Nephron progenitor cell (in vitro differentiated cells): ENCODE measurements around the gene ICAM5.
A peak's percentile ranks its signal among the peaks of the same experiment; 100 is the strongest.

Source experiments
- DNase-seq: peaks from one replicate; pipeline ENCODE4 v3.0.0; 2021
- H3K27ac Mint-ChIP-seq: 2 replicates; pipeline ENCODE4 v1.8.0; 2021; ENCODE audit warnings: mild to moderate bottlenecking, moderate library complexity, mixed read lengths
- H3K27me3 Mint-ChIP-seq: 2 replicates; pipeline ENCODE4 v1.8.0; 2021; ENCODE audit warnings: mild to moderate bottlenecking, low read depth, mixed read lengths; ENCODE audit not compliant: poor library complexity
- H3K36me3 Mint-ChIP-seq: 2 replicates; pipeline ENCODE4 v1.8.0; 2021; ENCODE audit warnings: low read depth, mixed read lengths
- H3K4me1 Mint-ChIP-seq: 2 replicates; pipeline ENCODE4 v1.8.0; 2021; ENCODE audit warnings: mixed read lengths
- H3K4me3 Mint-ChIP-seq: 2 replicates; pipeline ENCODE4 v1.8.0; 2021; ENCODE audit warnings: mild to moderate bottlenecking, moderate library complexity, mixed read lengths
- H3K9me3 Mint-ChIP-seq: 2 replicates; pipeline ENCODE4 v1.8.0; 2021; ENCODE audit warnings: mild to moderate bottlenecking, moderate library complexity, mixed read lengths
- CTCF ChIP-seq: fragments of 200-600 bp; sonication (generic); IDR thresholded peaks from 2 replicates; pipeline ENCODE4 v1.5.0; 2021; ENCODE audit warnings: antibody characterized with exemption

Gene ICAM5

GRCh38 chr19:10327793-10328192, 38.0 kb downstream of the ICAM5 start:
- no peaks in the 10 kb centered on the region for H3K9me3 Mint-ChIP-seq
- H3K27me3 Mint-ChIP-seq = no peaks in the 10 kb centered on the region
- peak overlapping the region; percentile 32 for H3K27ac Mint-ChIP-seq
- H3K4me1 Mint-ChIP-seq = peaks cover 16% of the 10 kb centered on the region
- H3K36me3 Mint-ChIP-seq = peaks cover 21% of the 10 kb centered on the region
- H3K4me3 Mint-ChIP-seq = no peak overlapping the region
- no peak for DNase-seq
- TF ChIP-seq CTCF = no peak

DNA sequence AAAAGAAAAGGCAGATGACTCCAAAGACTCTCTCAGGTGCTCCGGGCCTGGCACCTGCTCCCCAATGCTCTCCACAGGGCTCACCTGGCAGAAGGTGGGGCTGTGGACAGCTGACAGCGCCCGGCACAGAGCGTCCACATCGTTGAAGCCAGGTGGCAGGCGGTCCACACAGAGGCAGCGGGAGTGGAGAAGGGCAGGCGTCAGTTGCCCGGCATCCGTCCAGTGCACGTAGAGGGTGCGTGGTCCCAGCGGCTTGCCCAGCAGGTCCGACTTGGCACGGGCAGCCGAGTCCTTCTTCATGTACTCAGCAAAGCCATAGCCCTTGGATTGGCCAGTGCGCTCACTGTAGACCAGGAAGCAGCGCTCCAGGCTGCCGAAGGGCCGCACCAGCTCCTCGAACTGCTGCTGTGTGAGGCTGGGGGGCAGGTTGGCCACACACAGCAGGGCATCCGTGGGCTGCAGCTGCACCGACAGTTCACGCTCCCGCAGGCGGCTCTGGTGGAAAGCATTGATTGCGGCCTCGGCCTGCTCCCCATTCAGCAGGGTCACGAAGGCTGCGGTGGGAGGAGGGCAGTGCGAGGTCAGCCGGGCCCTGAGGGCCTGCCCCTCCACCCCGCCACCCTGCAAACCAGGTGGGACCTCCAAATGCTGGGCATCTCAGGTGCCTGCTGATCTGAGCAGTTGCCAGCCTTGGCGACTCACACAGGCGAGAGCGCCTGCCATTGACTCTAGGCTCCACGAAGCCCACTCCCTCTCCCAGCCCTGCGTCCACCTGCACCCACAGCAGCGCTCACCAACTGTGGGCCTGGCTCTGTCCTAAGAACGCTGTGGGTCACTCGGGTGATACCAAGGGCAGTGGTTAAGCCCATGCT, 39.0 kb downstream of the ICAM5 start:
- Mint-ChIP-seq H3K27ac (no peak overlapping the region), H3K36me3 (peaks cover 21% of the 10 kb centered on the region), H3K4me3 (no peak overlapping the region), H3K4me1 (peaks cover 23% of the 10 kb centered on the region), H3K27me3 (no peaks in the 10 kb centered on the region), H3K9me3 (no peaks in the 10 kb centered on the region)
- no peak for TF ChIP-seq CTCF
- DNase-seq = no peak

GRCh38 chr19:10329555-10329954, 39.8 kb downstream of the ICAM5 start:
- Mint-ChIP-seq H3K27me3 (no peaks in the 10 kb centered on the region), H3K4me3 (no peak overlapping the region), H3K36me3 (peaks cover 21% of the 10 kb centered on the region), H3K4me1 (peaks cover 31% of the 10 kb centered on the region), H3K27ac (no peak overlapping the region), H3K9me3 (no peaks in the 10 kb centered on the region)
- no peak for DNase-seq
- TF ChIP-seq CTCF = no peak

GRCh38 chr19:10332158-10332964, 42.6 kb downstream of the ICAM5 start:
- Mint-ChIP-seq H3K36me3 (peaks cover 14% of the 10 kb centered on the region), H3K27me3 (peaks cover 3% of the 10 kb centered on the region), H3K27ac (peak overlapping the region; percentile 99), H3K4me3 (peak overlapping the region; percentile 97), H3K4me1 (peaks cover 36% of the 10 kb centered on the region), H3K9me3 (no peaks in the 10 kb centered on the region)
- no peak for TF ChIP-seq CTCF
- DNase-seq = no peak

DNA sequence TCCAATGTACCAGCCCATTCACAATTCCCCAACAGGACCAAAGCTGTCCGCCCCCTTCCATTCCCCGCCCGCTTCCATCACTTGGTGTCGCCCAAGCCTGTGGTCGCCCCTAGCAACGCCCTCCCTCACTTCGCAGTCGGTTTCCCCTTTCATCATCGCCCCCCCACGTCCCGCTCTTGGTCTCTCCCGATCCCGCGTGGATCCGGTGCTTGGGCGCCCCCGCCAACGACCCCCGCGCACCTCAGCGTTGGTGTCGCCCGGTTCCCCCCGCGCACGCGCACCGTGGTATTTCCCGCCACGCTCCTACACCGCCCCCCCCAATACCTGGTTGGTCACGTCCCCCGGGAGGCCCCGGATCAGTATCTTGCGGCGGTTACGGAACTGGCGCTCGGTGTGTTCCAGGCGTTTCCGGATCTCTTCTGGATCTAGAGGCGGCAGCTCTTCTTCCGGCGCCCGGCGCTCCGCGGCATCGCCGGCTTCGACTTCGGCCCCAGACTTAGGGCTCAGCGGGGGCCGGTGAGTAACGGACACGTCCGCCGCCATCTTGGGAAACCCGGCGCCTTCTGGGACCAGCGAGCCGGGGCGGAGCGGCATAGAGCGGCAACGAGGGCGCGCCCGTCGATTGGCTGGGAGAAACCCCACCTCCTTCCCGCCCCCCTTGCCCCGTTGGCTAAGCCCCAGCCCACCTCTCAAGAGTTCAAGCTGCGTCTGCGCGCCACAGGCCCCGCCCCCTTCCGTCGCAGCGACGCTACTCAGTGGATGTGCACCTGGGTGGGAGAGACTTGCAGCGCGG, 43.4 kb downstream of the ICAM5 start, which contains the start of gene RAVER1:
Gene RAVER1, minus strand, starts transcription at position 565 of the 793 bp plus-strand sequence. Its CDS starts 22 bp downstream, at position 543.
- H3K27ac Mint-ChIP-seq = peak within 1 kb of the TSS; percentile 99
- H3K9me3 Mint-ChIP-seq = no peaks in the 10 kb centered on the region
- peaks cover 36% of the 10 kb centered on the region for H3K4me1 Mint-ChIP-seq
- TF ChIP-seq CTCF = no peak
- DNase-seq = peak; percentile 98
- H3K27me3 Mint-ChIP-seq = peaks cover 6% of the 10 kb centered on the region
- H3K4me3 Mint-ChIP-seq = peak within 1 kb of the TSS; percentile 97
- peaks cover 8% of the 10 kb centered on the region for H3K36me3 Mint-ChIP-seq
